Smooth muscle cell (in vitro differentiated cells): ENCODE measurements around the gene SNX9. TPM values are rescaled to one million over a fixed set of nuclear protein-coding genes. Genes with fewer than 3 reads are reported as not detected.
"Not testable (repeated sequence)": the region's sequence is repeated elsewhere in the genome, so short reads cannot be mapped to it uniquely, and the experiment has no call there.

Experiments
- DNase-seq: peaks from one replicate; lab custom pipeline; 2025; ENCODE audit not compliant: unreplicated experiment; lab: John Stamatoyannopoulos, UW
- H2AFZ ChIP-seq: fragments of 200-600 bp; sonication (generic); 2 replicates; pipeline ENCODE4 v1.6.0; 2016; ENCODE audit warnings: antibody characterized with exemption, low read depth, mild to moderate bottlenecking
- H3F3A ChIP-seq: fragments of 200-600 bp; sonication (generic); 2 replicates; pipeline ENCODE4 v1.6.0; 2017; ENCODE audit warnings: antibody characterized with exemption, low read depth
- H3K27ac ChIP-seq: fragments of 200-600 bp; sonication (generic); 2 replicates; pipeline ENCODE4 v1.5.1; 2016; ENCODE audit warnings: low read depth, mild to moderate bottlenecking
- H3K27me3 ChIP-seq: fragments of 200-600 bp; sonication (generic); 2 replicates; pipeline ENCODE4 v1.6.1; 2016; ENCODE audit warnings: low read depth, mild to moderate bottlenecking
- H3K36me3 ChIP-seq: fragments of 200-600 bp; sonication (generic); 2 replicates; pipeline ENCODE4 v1.5.1; 2016; ENCODE audit warnings: low read depth
- H3K4me1 ChIP-seq: fragments of 200-600 bp; sonication (generic); 2 replicates; pipeline ENCODE4 v1.5.1; 2016; ENCODE audit warnings: low read depth
- H3K4me2 ChIP-seq: fragments of 200-600 bp; sonication (generic); 2 replicates; pipeline ENCODE4 v1.6.0; 2016; ENCODE audit warnings: mild to moderate bottlenecking
- H3K4me3 ChIP-seq: fragments of 200-600 bp; sonication (generic); 2 replicates; pipeline ENCODE4 v1.5.1; 2016; ENCODE audit warnings: mild to moderate bottlenecking
- H3K79me2 ChIP-seq: fragments of 200-600 bp; sonication (generic); 2 replicates; pipeline ENCODE4 v1.6.0; 2016; ENCODE audit warnings: low read depth, mild to moderate bottlenecking
- H3K9ac ChIP-seq: fragments of 200-600 bp; sonication (generic); 2 replicates; pipeline ENCODE4 v1.6.0; 2016; ENCODE audit warnings: low read depth
- H3K9me3 ChIP-seq: fragments of 200-600 bp; sonication (generic); replicated peaks from 2 replicates; pipeline ENCODE4 v1.5.1; 2016; ENCODE audit warnings: low read depth
- H4K20me1 ChIP-seq: fragments of 200-600 bp; sonication (generic); 2 replicates; pipeline ENCODE4 v1.6.0; 2016; ENCODE audit warnings: low read depth
- CTCF ChIP-seq: fragments of 200-600 bp; sonication (generic); IDR thresholded peaks from 2 replicates; pipeline ENCODE4 v1.5.1; 2017; ENCODE audit warnings: borderline replicate concordance, mild to moderate bottlenecking, antibody characterized with exemption; ENCODE audit not compliant: insufficient read depth, poor library complexity, severe bottlenecking
- WGBS: methylation state at CpG from one replicate; pipeline ENCODE4 v1.1.7; 2016; ENCODE audit warnings: low lambda C conversion rate; 5-methylcytosine and 5-hydroxymethylcytosine counted together
- polyA plus RNA-seq: library from polyadenylated mRNA; unstranded; fragments of >200 nt; fragmentation: Nextera tagmentation; extraction: Ambion mirVana; gene quantifications from 2 replicates; pipeline ENCODE4 v1.2.1, GENCODE V29; 2016
- total RNA-seq: library from RNA; depleted of rRNA; stranded (reverse); fragments of >200 nt; gene quantifications from 2 replicates; pipeline ENCODE4 v1.2.3, GENCODE V29; 2014

SNX9 gene
- total and polyA plus RNA-seq, 2 experiments from 2014 or later, result 28.9 to 29.0 TPM

GRCh38 chr6:157967486-157967885 is 144.4 kb downstream of the SNX9 start:
- Histone ChIP-seq H3K27me3 (no peaks in the 10 kb centered on the region), H3K4me2 (no peak overlapping the region), H3K4me1 (no peaks in the 10 kb centered on the region), H2AFZ (no peak overlapping the region), H3K4me3 (no peak overlapping the region), H3K79me2 (no peaks in the 10 kb centered on the region), H3K36me3 (no peaks in the 10 kb centered on the region), H3K27ac (no peak overlapping the region), H4K20me1 (no peaks in the 10 kb centered on the region), H3F3A (no peaks in the 10 kb centered on the region), H3K9me3 (no peaks in the 10 kb centered on the region), H3K9ac (no peak overlapping the region)
- WGBS, result 88% methylated on average over 8 of the region's 8 CpGs
- no peak for TF ChIP-seq CTCF
- DNase-seq, result no peak

GRCh38 chr6:157972177-157972576 is 149.1 kb downstream of the SNX9 start:
- not testable (repeated sequence) for H3K27me3 ChIP-seq, H3K4me3 ChIP-seq, H3K27ac ChIP-seq, H2AFZ ChIP-seq, H3K79me2 ChIP-seq, H3K9me3 ChIP-seq, H3K4me2 ChIP-seq, H3K4me1 ChIP-seq, H4K20me1 ChIP-seq, H3K36me3 ChIP-seq, H3K9ac ChIP-seq, H3F3A ChIP-seq, DNase-seq
- 100% methylated on average over 3 of the region's 3 CpGs for WGBS

DNA sequence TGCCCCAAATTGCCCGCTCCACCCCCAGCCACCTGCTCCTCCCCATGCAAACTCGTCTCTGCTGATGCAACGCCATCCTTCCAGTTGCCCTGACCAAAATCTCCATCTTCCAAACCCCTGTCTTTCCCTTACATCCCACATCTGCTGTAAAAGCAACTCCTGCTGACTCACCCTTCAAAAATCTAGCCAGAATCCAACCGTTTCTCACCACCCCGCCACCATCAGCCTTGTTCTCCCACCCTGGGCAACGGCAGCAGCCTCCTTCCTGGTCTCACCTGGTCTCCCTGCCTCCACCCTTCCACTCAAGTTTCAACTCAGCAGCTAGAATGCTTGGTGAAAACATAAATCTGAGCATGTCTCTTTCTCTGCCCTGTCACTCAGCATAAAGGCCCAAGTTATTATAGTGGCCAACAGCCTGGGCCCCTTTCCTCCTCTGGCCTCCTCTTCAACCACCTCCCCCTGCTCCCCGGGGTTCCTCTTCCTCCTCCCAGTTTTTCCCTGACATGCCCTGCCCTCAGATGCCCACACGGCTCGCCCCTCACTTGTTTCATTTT is 151.4 kb downstream of the SNX9 start:
- DNase-seq, result no peak
- Histone ChIP-seq H3F3A (no peaks in the 10 kb centered on the region), H3K4me1 (no peaks in the 10 kb centered on the region), H3K36me3 (no peaks in the 10 kb centered on the region), H2AFZ (no peak overlapping the region), H3K27ac (no peak overlapping the region), H3K79me2 (no peaks in the 10 kb centered on the region), H3K9me3 (no peaks in the 10 kb centered on the region), H3K4me2 (no peak overlapping the region), H3K9ac (no peak overlapping the region), H4K20me1 (no peaks in the 10 kb centered on the region), H3K27me3 (no peaks in the 10 kb centered on the region), H3K4me3 (no peak overlapping the region)
- 65% methylated on average over 9 of the region's 9 CpGs for WGBS
- no peak for TF ChIP-seq CTCF

DNA sequence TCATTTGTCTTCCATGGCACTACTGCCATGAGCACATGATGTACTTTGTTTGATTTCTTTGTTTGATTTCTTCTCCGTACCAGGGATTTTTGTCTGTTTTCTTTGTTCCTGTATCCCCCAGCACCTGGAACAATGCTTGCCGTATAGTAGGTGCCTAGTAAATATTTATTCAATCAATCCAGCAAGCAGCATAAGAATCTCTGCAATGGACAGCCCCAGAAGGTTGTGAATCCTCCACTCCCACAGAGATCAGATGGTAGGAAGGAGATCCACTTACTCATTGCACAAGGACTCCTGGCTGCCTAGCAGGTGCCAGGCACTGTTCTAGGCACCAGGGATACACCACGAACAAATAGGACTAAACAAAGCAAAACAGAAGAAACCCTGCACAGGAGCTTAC is 151.9 kb downstream of the SNX9 start:
- Histone ChIP-seq H3K4me1 (no peaks in the 10 kb centered on the region), H3F3A (no peaks in the 10 kb centered on the region), H3K27ac (no peak overlapping the region), H3K27me3 (no peaks in the 10 kb centered on the region), H3K9ac (no peak overlapping the region), H4K20me1 (no peaks in the 10 kb centered on the region), H3K9me3 (no peaks in the 10 kb centered on the region), H3K4me2 (no peak overlapping the region), H3K4me3 (no peak overlapping the region), H2AFZ (no peak overlapping the region), H3K36me3 (no peaks in the 10 kb centered on the region), H3K79me2 (no peaks in the 10 kb centered on the region)
- no peak for DNase-seq
- 95% methylated on average over 3 of the region's 3 CpGs for WGBS
- no peak for TF ChIP-seq CTCF
